NCI-H82 treated with DMSO at 0.1 percent for 48 hours (cell line): ENCODE results near the gene ZNF684.
"Not testable (repeated sequence)": the region's sequence is repeated elsewhere in the genome, so short reads cannot be mapped to it uniquely, and the experiment has no call there.

Source experiments
- DNase-seq: peaks from one replicate; lab custom pipeline; 2025; ENCODE audit not compliant: unreplicated experiment; lab: John Stamatoyannopoulos, UW

ZNF684 gene

GRCh38 chr1:40567825-40568224 lies 36.4 kb downstream of the ZNF684 start:
- no peak for DNase-seq

GRCh38 chr1:40574805-40575204 lies 43.4 kb downstream of the ZNF684 start:
- DNase-seq, result not testable (repeated sequence)

GRCh38 chr1:40575336-40575735 lies 43.9 kb downstream of the ZNF684 start:
- no peak for DNase-seq

GRCh38 chr1:40582116-40582515 lies 50.7 kb downstream of the ZNF684 start:
- DNase-seq, result no peak

GRCh38 chr1:40583980-40584379 lies 52.5 kb downstream of the ZNF684 start:
- no peak for DNase-seq

GRCh38 chr1:40588586-40588985 lies 57.1 kb downstream of the ZNF684 start:
- no peak for DNase-seq

GRCh38 chr1:40592107-40592803 lies 60.8 kb downstream of the ZNF684 start:
- DNase-seq, result no peak

GRCh38 chr1:40593449-40594186 lies 62.2 kb downstream of the ZNF684 start:
- no peak for DNase-seq

- DNase-seq, result no peak
Observed at GRCh38 chr1:40594187-40594531, 62.7 kb downstream of the ZNF684 start.

GRCh38 chr1:40595623-40596022 lies 64.2 kb downstream of the ZNF684 start:
- DNase-seq, result no peak
